H1 (cell line): ENCODE results near the gene PRRX2. TPM values are rescaled to one million over a fixed set of nuclear protein-coding genes. Genes with fewer than 3 reads are reported as not detected.

Source experiments
- CTCF ChIA-PET: fragments of 300-600 bp; sonication (Branson Sonifier 250); formaldehyde crosslinking; loops from one replicate; lab custom pipeline; 2021; ENCODE audit not compliant: partially characterized antibody; lab: Charles Lee
- POLR2A ChIA-PET: fragments of 300-600 bp; sonication (Branson Sonifier 250); formaldehyde crosslinking; loops from one replicate; lab custom pipeline; 2021; ENCODE audit warnings: inconsistent platforms; ENCODE audit not compliant: partially characterized antibody; lab: Charles Lee
- DNase-seq, 2 experiments: peaks; one replicate each; pipeline versions ENCODE4 v3.0.0 to v3.0.0-alpha.2; 2010 to 2022; ENCODE audit warnings: low spot score in 2 of 2, low read depth in 1 of 2, mixed read lengths in 1 of 2
- FAIRE-seq: peaks from 2 replicates; lab custom pipeline; 2011; peaks lifted over from hg19 to GRCh38; lab: Jason Lieb, UNC
- H2AFZ ChIP-seq: 2 replicates; pipeline ENCODE4 v1.8.1; 2012; ENCODE audit warnings: low read length, inconsistent platforms
- H2AK5ac ChIP-seq: 2 replicates; pipeline ENCODE4 v1.6.1; 2013; ENCODE audit warnings: low read depth, low read length
- H2BK120ac ChIP-seq: replicated peaks from 2 replicates; pipeline ENCODE3; 2013; ENCODE audit warnings: low read depth, low read length, inconsistent platforms
- H2BK12ac ChIP-seq: 2 replicates; pipeline ENCODE4 v1.6.1; 2013; ENCODE audit warnings: low read depth, low read length
- H2BK15ac ChIP-seq: 2 replicates; pipeline ENCODE4 v1.6.1; 2013; ENCODE audit warnings: low read length
- H2BK20ac ChIP-seq: 2 replicates; pipeline ENCODE4 v1.6.1; 2013; ENCODE audit warnings: low read length
- H2BK5ac ChIP-seq: 2 replicates; pipeline ENCODE4 v1.6.1; 2013; ENCODE audit warnings: low read depth, low read length
- H3K14ac ChIP-seq: 2 replicates; pipeline ENCODE4 v1.6.1; 2013; ENCODE audit warnings: inconsistent platforms; ENCODE audit not compliant: insufficient read length
- H3K18ac ChIP-seq: 2 replicates; pipeline ENCODE4 v1.6.1; 2013; ENCODE audit warnings: low read length; ENCODE audit errors: extremely low read depth
- H3K23ac ChIP-seq: 2 replicates; pipeline ENCODE4 v1.6.1; 2013; ENCODE audit warnings: inconsistent platforms; ENCODE audit not compliant: insufficient read length
- H3K23me2 ChIP-seq: 2 replicates; pipeline ENCODE4 v1.6.1; 2013; ENCODE audit warnings: low read depth, low read length
- H3K27ac ChIP-seq: 2 replicates; pipeline ENCODE4 v1.6.1; 2011; ENCODE audit warnings: low read depth, low read length, inconsistent platforms
- H3K27me3 ChIP-seq, 4 experiments: replicated peaks in 1 of 4; 1 replicate in 1 of 4; 2 replicates in 3 of 4; pipeline versions ENCODE4 v1.6.1 to v1.8.1; 2011 to 2013; ENCODE audit warnings: low read length in 3 of 4, mild to moderate bottlenecking in 3 of 4, inconsistent platforms in 2 of 4, mixed read lengths in 2 of 4, moderate library complexity in 1 of 4; ENCODE audit not compliant: control insufficient read depth in 3 of 4, insufficient read depth in 3 of 4; ENCODE audit errors: extremely low read depth in 1 of 4
- H3K36me3 ChIP-seq, 4 experiments: 2 replicates each; pipeline versions ENCODE4 v1.6.1 to v1.8.1; 2011 to 2013; ENCODE audit warnings: mild to moderate bottlenecking in 4 of 4, low read length in 3 of 4, moderate library complexity in 2 of 4, control low read depth in 1 of 4, inconsistent platforms in 1 of 4; ENCODE audit not compliant: insufficient read depth in 4 of 4, control insufficient read depth in 2 of 4
- H3K4ac ChIP-seq: replicated peaks from 2 replicates; pipeline ENCODE3; 2013; ENCODE audit warnings: low read length, low read depth, mixed read lengths, inconsistent platforms; ENCODE audit not compliant: insufficient read length
- H3K4me1 ChIP-seq, 4 experiments: replicated peaks in 1 of 4; 1 replicate in 1 of 4; 2 replicates in 3 of 4; pipeline versions ENCODE4 v1.6.1 to v1.8.1; 2011 to 2013; ENCODE audit warnings: low read length in 3 of 4, inconsistent platforms in 2 of 4, mixed read lengths in 1 of 4; ENCODE audit not compliant: insufficient read depth in 4 of 4, control insufficient read depth in 3 of 4
- H3K4me2 ChIP-seq, 2 experiments: 2 replicates each; pipeline versions ENCODE4 v1.6.1 to v1.8.1; 2011 to 2013; ENCODE audit warnings: low read depth in 2 of 2, low read length in 2 of 2, control low read depth in 1 of 2, inconsistent platforms in 1 of 2, mild to moderate bottlenecking in 1 of 2; ENCODE audit not compliant: insufficient read depth in 1 of 2
- H3K4me3 ChIP-seq, 4 experiments: fragments of 200-600, 300-600 bp in 1 of 4; sonication (generic), shearing (Covaris generic), sonication (Bioruptor Twin) in 1 of 4; 2 replicates each; pipeline versions ENCODE4 v1.5.1 to v1.8.1; 2011 to 2016; ENCODE audit warnings: low read length in 4 of 4, low read depth in 3 of 4, control low read depth in 2 of 4, inconsistent platforms in 2 of 4, mild to moderate bottlenecking in 2 of 4, mixed read lengths in 1 of 4, moderate library complexity in 1 of 4; ENCODE audit not compliant: insufficient read depth in 2 of 4; ENCODE audit errors: extremely low read depth in 1 of 4
- H3K56ac ChIP-seq: replicated peaks from 2 replicates; pipeline ENCODE3; 2013; ENCODE audit warnings: low read depth, mild to moderate bottlenecking, mixed read lengths, low read length, inconsistent platforms; ENCODE audit not compliant: insufficient read length
- H3K79me1 ChIP-seq: 2 replicates; pipeline ENCODE4 v1.6.1; 2013; ENCODE audit warnings: low read depth, low read length, control low read depth
- H3K79me2 ChIP-seq, 2 experiments: 2 replicates each; pipeline versions ENCODE4 v1.6.1 to v1.8.1; 2012 to 2013; ENCODE audit warnings: low read length in 2 of 2, mild to moderate bottlenecking in 2 of 2, inconsistent platforms in 1 of 2; ENCODE audit not compliant: insufficient read depth in 2 of 2, control insufficient read depth in 1 of 2
- H3K9ac ChIP-seq, 4 experiments: replicated peaks in 1 of 4; 1 replicate in 1 of 4; 2 replicates in 3 of 4; pipeline versions ENCODE4 v1.6.1 to v1.8.1; 2011 to 2013; ENCODE audit warnings: low read depth in 3 of 4, low read length in 3 of 4, control low read depth in 2 of 4, mild to moderate bottlenecking in 2 of 4, moderate library complexity in 2 of 4, inconsistent platforms in 1 of 4; ENCODE audit errors: extremely low read depth in 1 of 4
- H3K9me3 ChIP-seq, 2 experiments: 2 replicates each; pipeline versions ENCODE4 v1.6.1 to v1.8.1; 2012 to 2013; ENCODE audit warnings: mild to moderate bottlenecking in 2 of 2, moderate library complexity in 2 of 2, control low read depth in 1 of 2, inconsistent platforms in 1 of 2, low read depth in 1 of 2, low read length in 1 of 2, mixed read lengths in 1 of 2; ENCODE audit not compliant: insufficient read depth in 2 of 2
- H4K20me1 ChIP-seq, 2 experiments: replicated peaks in 1 of 2; 2 replicates each; pipeline versions ENCODE3 to v1.8.1; 2011 to 2013; ENCODE audit warnings: inconsistent platforms in 2 of 2, low read length in 2 of 2, mild to moderate bottlenecking in 1 of 2; ENCODE audit not compliant: insufficient read depth in 2 of 2, control insufficient read depth in 1 of 2
- H4K5ac ChIP-seq: 2 replicates; pipeline ENCODE4 v1.6.1; 2013; ENCODE audit warnings: low read length, low read depth, mixed read lengths, inconsistent platforms; ENCODE audit not compliant: insufficient read length
- H4K8ac ChIP-seq: 2 replicates; pipeline ENCODE4 v1.8.0; 2013; ENCODE audit warnings: mild to moderate bottlenecking, moderate library complexity, low read length, inconsistent platforms; ENCODE audit not compliant: insufficient read depth; ENCODE audit errors: extremely low read depth
- H4K91ac ChIP-seq: replicated peaks from 2 replicates; pipeline ENCODE3; 2013; ENCODE audit warnings: low read length, mixed read lengths, inconsistent platforms; ENCODE audit not compliant: insufficient read length
- CBX8 ChIP-seq: fragments of 300-800, 300-1000 bp; sonication (generic); IDR thresholded peaks from 2 replicates; pipeline ENCODE4 v1.7.1; 2016; ENCODE audit warnings: low read depth, low read length, borderline replicate concordance
- CTBP2 ChIP-seq: IDR thresholded peaks from 2 replicates; pipeline ENCODE4 v1.7.0; 2011; ENCODE audit warnings: borderline replicate concordance, mild to moderate bottlenecking, moderate library complexity, mixed read lengths, low read length; ENCODE audit not compliant: insufficient read depth, insufficient read length
- FOSL1 ChIP-seq: IDR thresholded peaks from 2 replicates; pipeline ENCODE4 v1.6.1; 2011; ENCODE audit warnings: mild to moderate bottlenecking, low read depth, low read length, moderate library complexity; ENCODE audit not compliant: insufficient read depth
- HDAC6 ChIP-seq: IDR thresholded peaks from one replicate; pipeline ENCODE4 v1.7.1; 2012; ENCODE audit warnings: low read depth, mild to moderate bottlenecking, inconsistent platforms, low read length, moderate library complexity
- MAX ChIP-seq: IDR thresholded peaks from 2 replicates; pipeline ENCODE4 v1.6.1; 2012; ENCODE audit warnings: inconsistent platforms
- RFX5 ChIP-seq: IDR thresholded peaks from 2 replicates; pipeline ENCODE4 v1.6.1; 2011; ENCODE audit warnings: low read depth, low read length, improper control_type of control experiment, borderline replicate concordance
- SAP30 ChIP-seq: fragments of 300-600 bp; sonication (generic); IDR thresholded peaks from 2 replicates; pipeline ENCODE4 v1.7.1; 2012; ENCODE audit warnings: low read length, moderate library complexity, mild to moderate bottlenecking, inconsistent platforms; ENCODE audit not compliant: insufficient read depth, insufficient replicate concordance
- TAF1 ChIP-seq: IDR thresholded peaks from 2 replicates; pipeline ENCODE4 v1.6.1; 2011; ENCODE audit warnings: mild to moderate bottlenecking, low read depth, low read length
- WGBS, 2 experiments: shearing (Covaris generic) in 1 of 2; methylation state at CpG; one replicate each; pipeline versions ENCODE4 v1.1.6 to v1.1.7; 2013 to 2015; ENCODE audit warnings: low lambda C conversion rate in 2 of 2, mixed read lengths in 2 of 2, inconsistent platforms in 1 of 2, low coverage in 1 of 2, missing lambda C conversion rate in 1 of 2; ENCODE audit not compliant: insufficient replicate concordance in 2 of 2, insufficient coverage in 1 of 2, insufficient read length in 1 of 2; ENCODE audit errors: extremely low coverage in 1 of 2, missing lambda C conversion rate in 1 of 2; 5-methylcytosine and 5-hydroxymethylcytosine counted together
- polyA plus RNA-seq, 7 experiments: library from polyadenylated mRNA; depleted of rRNA in 3 of 7; stranded (reverse) in 5 of 7; unstranded in 2 of 7; fragments of >200 nt in 5 of 7; fragments of 200-250 nt in 2 of 7; gene quantifications; 1 replicate in 5 of 7; 2 replicates in 1 of 7; 4 replicates in 1 of 7; pipeline versions ENCODE4 v1.2.1 to v1.2.3, GENCODE V29; 2011 to 2013; ENCODE audit warnings: missing spikeins in 2 of 7, mixed read lengths in 2 of 7
- total RNA-seq: library from RNA; stranded (reverse); fragmentation: NEBNext Ultra II Directional; extraction: Animal tissue kit (Norgen Biotek cat#: 25700); gene quantifications from 2 replicates; pipeline ENCODE4 v1.2.1, GENCODE V29; 2021

PRRX2 gene
- total and polyA plus RNA-seq, 2 of the 8 experiments (the other 6 are each of a cell fraction or from before 2014, with no cell fraction given) = 5.8 to 9.2 TPM

DNA sequence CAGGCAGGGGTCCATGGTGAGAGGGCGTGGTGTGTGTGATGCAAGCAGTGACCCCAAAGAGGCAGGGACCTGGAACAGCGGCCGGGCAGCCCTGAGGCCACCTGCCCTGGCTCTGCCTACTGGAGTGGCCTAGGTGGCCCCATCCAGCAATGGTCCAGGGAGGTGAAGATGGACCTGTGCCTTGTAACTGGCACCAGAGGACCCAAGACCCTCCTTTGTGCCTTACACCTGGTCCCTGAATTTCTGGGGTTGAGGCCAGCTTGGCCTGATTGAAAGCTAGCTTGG is 44.7 kb downstream of the PRRX2 start:
- WGBS, 2 experiments = 100% methylated on average over 3 of the region's 3 CpGs; no CpG with 5 or more reads in 1 of the 2 experiments

More for the DNA sequence above, 44.7 kb downstream of the PRRX2 start:
- no peak overlapping the region for H2AFZ ChIP-seq
- DNase-seq (no peak), FAIRE-seq (no peak)
- H3K4me2 ChIP-seq = no peak overlapping the region; a peak in 1 of 4 replicates
- no peaks in the 10 kb centered on the region for H3K36me3 ChIP-seq
- H2BK120ac ChIP-seq = no peak overlapping the region
- no peak overlapping the region for H2AK5ac ChIP-seq
- no peak overlapping the region for H3K14ac ChIP-seq
- no peak overlapping the region for H3K4ac ChIP-seq
- no peak overlapping the region for H2BK5ac ChIP-seq
- H3K4me1 ChIP-seq = peaks cover 0 to 13% (median 0%) of the 10 kb centered on the region in 4 experiments; a peak in 2 of 7 replicates
- H4K20me1 ChIP-seq = no peaks in the 10 kb centered on the region
- H2BK15ac ChIP-seq = peak overlapping the region; percentile 72; the same call in 1 of the 2 replicates
- no peak overlapping the region for H3K18ac ChIP-seq
- CTCF ChIA-PET = interaction anchor here (0.7 to 3.0 kb wide), 8 partner anchors 9 to 74 kb away, joined by 3 to 20 read pairs (median 4); no protein-coding TSS in a partner anchor
- no peak overlapping the region for H2BK20ac ChIP-seq
- no peak overlapping the region for H3K56ac ChIP-seq
- H3K9ac ChIP-seq = no peak overlapping the region
- no peaks in the 10 kb centered on the region for H3K79me1 ChIP-seq
- no peak overlapping the region; the same call in 1 of the 2 replicates for H4K8ac ChIP-seq
- no peak overlapping the region for H4K5ac ChIP-seq
- POLR2A ChIA-PET = interaction anchor here (0.7 to 1.2 kb wide), 2 partner anchors 10 to 13 kb away, joined by 3 to 5 read pairs; no protein-coding TSS in a partner anchor
- H3K4me3 ChIP-seq = no peak overlapping the region
- H4K91ac ChIP-seq = no peak overlapping the region
- H3K23ac ChIP-seq = no peak overlapping the region
- no peak overlapping the region for H3K27ac ChIP-seq
- no peaks in the 10 kb centered on the region for H3K9me3 ChIP-seq
- no peaks in the 10 kb centered on the region for H3K79me2 ChIP-seq
- H3K27me3 ChIP-seq = no peaks in the 10 kb centered on the region; a peak in 1 of 7 replicates
- H3K23me2 ChIP-seq = no peaks in the 10 kb centered on the region
- TF ChIP-seq RFX5 (no peak), HDAC6 (no peak), CTBP2 (no peak), CBX8 (no peak), MAX (no peak), FOSL1 (no peak), TAF1 (no peak), SAP30 (no peak)
- H2BK12ac ChIP-seq = no peak overlapping the region
